ENCODE results near the gene STH.

The STH gene

DNA sequence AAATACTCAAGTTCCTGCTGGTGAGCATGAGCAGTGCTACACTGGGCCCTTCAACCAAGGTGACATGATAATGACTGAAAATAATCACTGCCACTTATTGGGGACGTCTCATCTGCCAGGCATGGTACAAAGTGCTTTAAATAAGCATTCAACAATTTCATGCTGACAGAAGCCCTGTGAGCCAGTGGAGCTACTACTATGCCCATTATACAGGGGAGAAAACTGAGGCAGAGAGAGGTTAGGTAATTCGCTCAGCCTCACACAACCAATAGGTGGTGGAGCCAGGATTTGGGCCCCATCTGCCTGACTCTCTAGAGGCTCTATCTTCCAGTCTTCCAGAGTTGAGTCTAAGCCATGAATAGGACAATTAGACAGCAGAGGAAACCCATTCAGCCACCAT is 30.3 kb upstream of the STH start:
- no peak for DNase-seq (ENCODE audit: low spot score)

DNA sequence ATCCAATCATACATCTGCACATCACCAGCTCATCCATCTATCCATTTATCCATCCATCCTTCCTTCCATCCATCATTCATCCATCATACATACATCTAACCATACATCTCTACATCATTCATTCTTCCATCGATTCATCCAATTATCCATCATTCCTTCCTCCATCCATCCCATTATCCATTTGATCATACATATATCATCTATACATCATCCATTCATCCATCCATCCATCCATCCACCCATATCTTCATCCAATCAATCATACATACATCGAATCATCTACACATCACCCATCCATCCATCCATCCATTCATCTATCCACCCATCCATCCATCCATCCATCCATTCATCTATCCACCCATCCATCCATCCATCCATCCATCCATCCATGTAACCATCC is 29.3 kb upstream of the STH start:
- no peak for DNase-seq (ENCODE audit: low spot score)

DNA sequence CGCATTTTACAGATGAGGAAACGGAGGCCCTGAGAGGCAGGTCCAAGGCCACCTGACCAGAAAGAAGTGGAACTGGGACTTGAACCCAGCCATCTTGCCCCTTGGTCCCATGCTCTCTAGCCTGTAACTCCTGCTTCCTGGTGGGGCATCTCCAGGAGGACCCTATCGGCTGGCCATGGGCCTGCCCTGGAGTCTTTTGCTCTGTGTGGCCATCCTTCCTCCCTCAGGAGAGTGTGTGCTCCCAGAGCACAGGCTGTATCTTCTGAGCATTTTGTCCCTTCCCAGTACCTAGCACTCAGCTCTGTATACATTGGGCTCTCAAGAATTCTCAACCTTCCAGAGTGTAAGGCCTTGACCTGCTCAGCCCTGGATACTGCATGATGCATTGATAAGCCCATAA is 28.4 kb upstream of the STH start:
- DNase-seq (ENCODE audit: low spot score): no peak

DNA sequence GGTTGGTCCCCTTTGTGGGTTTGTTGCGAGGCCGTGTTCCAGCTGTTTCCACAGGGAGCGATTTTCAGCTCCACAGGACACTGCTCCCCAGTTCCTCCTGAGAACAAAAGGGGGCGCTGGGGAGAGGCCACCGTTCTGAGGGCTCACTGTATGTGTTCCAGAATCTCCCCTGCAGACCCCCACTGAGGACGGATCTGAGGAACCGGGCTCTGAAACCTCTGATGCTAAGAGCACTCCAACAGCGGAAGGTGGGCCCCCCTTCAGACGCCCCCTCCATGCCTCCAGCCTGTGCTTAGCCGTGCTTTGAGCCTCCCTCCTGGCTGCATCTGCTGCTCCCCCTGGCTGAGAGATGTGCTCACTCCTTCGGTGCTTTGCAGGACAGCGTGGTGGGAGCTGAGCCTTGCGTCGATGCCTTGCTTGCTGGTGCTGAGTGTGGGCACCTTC is 27.3 kb upstream of the STH start:
- DNase-seq (ENCODE audit: low spot score): no peak

DNA sequence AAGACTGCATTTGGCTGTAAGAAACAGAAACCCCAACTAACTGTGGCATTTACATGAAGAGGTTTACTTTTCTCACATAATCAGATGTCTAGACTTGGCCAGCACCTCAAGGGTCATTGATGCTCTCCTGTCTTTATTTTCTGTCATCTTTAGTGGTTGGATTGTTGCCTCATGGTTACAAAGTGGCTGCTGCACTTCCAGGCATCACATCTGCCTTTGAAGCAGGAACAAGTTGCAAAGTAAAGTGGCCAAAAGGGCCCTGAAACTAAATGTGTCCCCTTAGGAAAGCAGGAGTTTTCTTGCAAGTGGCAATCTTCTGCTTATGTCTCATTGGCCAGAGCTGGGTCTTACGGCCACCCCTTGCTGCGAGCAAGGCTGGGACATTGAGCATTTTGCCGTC is 26.5 kb upstream of the STH start:
- DNase-seq (ENCODE audit: low spot score): no peak

DNA sequence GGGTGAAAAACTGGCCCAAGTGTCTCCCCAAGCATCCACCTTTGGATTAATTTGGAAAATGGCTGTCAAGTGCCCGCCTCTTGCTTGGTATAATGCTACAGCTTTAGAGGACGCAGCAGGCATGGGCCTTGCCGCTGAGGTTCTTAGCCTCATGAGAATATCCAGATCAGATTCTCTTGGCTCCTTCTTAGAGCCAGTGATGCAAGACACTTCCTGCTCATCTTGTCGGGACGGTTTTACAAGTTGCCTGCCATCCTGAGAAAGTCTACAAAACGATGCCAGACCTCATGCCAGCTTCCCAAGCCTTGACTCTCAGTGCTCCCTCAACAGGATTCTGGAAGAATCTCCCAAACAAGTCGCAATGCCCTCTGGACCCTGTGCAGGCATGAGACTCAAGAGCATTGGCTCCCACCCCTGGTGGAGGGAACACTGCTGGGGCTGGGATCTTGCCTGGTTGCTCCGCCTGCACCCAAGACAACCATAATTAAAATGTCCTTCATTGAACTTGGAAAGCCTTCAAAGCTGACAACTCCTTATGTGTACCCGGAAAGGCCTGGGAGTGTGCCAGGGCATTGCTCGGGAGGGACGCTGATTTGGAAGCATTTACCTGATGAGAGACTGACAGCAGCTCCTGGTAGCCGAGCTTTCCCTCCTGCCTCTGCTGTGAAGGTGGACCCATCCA is 25.8 kb upstream of the STH start:
- DNase-seq (ENCODE audit: low spot score): no peak

DNA sequence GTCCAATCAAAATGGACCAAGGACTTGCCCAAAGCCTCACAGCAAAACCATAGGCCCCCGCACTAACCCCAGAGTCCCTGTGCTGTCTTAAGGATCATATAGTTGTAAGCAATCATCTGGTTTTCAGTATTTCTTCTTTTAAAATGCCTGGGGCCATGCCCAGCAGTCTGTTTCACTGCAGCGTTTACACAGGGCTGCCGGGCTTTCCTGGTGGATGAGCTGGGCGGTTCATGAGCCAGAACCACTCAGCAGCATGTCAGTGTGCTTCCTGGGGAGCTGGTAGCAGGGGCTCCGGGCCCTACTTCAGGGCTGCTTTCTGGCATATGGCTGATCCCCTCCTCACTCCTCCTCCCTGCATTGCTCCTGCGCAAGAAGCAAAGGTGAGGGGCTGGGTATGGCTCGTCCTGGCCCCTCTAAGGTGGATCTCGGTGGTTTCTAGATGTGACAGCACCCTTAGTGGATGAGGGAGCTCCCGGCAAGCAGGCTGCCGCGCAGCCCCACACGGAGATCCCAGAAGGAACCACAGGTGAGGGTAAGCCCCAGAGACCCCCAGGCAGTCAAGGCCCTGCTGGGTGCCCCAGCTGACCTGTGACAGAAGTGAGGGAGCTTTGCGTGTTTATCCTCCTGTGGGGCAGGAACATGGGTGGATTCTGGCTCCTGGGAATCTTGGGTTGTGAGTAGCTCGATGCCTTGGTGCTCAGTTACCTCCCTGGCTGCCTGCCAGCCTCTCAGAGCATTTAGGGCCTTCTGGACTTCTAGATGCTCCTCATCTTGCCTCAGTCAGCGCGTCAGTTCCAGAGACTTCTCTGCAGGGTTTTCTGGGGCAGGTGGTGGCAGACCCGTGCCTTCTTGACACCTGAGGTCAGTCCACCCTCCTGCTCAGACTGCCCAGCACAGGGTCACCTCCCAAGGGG is 24.8 kb upstream of the STH start:
- no peak for DNase-seq (ENCODE audit: low spot score)

DNA sequence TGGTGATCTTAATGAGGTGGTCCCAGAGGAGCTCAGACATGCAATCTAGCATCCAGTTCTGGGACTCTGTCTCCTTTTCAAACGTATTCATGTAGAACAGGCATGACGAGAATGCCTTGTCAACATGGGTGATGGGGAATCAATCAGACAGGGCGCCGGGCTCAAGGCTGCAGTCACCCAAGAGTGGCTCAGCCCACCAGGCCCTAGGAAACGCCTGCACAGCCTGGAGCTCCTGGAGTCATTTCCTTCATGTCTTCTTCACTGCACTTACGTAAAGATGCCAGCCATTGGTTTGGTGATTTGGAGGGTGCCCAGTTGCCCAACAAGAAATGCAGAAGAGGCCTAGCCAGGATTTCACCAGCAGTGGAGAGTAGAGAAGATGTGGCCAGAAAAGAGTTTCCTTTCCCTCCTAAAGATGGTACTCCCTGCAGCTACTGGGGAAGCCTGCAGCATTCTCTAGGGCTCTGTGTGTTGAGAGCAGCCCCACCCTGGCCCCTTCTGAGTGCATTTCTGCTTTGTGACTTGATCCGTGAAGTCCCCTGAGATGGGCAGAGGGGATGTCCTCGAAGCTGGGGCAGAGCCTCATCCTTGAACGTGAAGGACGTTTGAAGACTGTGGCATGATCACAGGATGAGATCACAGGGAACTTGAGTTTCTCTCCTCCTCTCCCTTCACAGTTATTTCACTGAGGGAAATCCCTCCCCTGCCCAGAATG is 24.0 kb upstream of the STH start:
- DNase-seq (ENCODE audit: low spot score): no peak

DNA sequence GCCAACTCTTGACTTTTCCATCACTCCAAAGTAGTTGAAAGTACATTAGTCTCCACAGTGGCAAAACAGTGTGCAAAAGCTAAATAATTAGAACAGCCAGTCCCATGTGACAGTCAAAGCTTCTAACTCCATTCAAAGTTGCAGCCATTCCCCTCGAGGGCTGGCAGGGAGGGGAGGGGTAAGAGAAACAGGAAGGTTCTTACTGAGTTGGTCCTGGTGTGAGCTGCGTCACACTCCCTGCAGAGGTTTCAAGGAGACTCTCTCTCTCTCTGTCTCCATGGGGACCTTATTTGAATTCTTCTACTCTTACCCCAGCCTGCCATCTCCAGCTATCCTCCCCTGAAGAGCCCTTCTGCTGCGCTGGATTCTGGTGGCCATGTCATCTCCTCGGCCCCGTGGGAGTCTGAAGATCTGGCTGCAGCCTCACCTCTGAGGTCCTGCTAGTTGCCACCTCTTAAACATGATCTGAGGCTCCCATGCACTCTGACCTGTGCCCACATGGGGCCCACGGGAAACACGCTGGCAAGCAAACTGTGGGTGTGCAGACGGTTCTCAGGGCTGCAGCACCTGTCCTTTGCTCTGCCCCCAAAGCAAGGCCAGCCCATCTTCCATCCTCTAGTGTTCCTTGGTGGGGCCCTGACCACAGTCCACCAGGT is 23.3 kb upstream of the STH start:
- DNase-seq (ENCODE audit: low spot score): no peak

DNA sequence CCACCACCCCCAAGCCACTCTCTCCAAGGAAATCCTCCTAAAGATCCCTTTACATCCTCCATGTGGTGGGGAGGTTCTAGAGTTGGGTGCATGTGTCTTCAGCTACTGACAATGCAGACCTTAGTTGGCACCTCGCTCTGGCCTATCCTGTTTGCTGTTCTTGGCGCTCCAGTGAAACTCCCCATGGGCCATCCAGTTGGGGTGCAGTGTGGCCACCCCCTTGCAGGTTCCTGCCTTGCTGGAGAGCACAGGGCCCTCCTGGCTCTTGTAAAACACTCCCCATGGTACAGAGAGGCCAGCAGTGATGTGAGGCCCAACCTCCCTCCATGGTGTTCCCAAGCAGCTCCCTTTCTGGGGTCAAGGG is 22.7 kb upstream of the STH start:
- no peak for DNase-seq (ENCODE audit: low spot score)

DNA sequence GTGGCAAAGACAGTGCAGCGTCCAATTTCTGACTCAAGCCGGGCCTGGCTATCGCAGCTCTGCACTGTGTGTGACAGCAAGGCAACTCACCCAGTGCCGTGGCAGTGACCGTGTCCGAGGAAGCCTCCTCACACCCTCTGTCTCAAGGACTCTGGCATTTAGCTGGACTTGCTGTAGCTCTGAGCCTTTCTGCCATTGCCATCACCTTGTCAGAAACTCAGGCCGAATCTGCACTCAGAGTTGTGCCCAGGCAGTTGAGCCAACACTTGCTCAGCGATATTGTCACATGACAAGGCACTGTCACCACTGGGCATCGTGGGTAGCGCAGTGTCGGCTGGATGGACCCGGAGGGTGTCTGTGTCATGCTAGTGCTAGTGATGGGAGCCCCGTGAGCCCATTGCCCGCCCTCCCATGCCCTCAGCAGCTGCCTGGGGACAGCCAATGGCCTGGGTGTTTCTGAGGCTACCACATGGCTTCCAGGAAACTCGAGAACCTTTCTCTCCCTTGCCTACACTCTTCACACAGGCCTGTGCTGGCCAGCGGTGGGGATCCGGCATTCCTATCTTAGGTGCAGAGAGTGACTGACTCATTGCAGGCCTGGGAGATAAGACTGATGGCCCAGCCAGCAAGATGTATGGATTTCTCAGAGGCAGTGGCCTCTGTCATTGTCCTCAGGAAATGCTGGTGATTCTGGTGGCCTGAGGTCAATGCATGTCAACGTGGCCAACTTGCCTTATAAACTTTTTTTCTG is 22.1 kb upstream of the STH start:
- DNase-seq (ENCODE audit: low spot score): no peak

DNA sequence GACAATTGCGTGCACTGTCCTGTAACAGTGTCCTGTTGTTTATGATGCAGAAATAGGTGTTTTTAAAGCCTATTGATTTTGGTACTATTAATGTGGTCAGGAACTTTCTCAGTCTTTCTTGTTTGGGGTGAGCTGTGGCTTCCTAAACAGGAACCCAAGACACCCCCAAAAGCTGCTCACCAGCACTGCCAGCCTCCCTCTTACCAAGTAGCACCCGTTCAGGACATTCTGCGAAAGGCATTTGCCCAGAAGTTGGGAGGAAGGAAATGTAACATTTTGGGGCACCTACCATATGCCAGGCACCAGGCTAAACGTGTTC is 21.6 kb upstream of the STH start:
- no peak for DNase-seq (ENCODE audit: low spot score)

DNA sequence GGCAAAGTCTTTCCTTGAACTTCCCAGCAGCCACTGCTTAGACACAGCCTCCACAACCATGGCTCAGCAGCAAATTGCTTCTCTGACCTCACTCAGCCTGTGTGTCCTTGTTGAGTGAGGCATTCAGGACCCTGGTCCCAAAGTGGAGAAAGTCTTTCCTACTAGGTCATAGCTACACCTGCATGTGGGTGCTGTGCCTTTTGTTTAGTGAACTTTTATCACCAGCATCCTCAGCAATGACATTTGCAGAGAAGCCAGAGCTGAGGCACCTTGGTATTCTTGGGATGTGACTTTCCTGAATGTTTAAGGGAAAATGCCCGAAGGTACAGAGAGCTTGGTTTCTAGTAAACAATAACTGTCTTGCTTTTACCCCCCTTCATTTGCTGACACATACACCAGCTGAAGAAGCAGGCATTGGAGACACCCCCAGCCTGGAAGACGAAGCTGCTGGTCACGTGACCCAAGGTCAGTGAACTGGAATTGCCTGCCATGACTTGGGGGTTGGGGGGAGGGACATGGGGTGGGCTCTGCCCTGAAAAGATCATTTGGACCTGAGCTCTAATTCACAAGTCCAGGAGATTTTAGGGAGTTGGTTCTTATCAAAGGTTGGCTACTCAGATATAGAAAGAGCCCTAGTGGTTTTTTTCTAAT is 20.9 kb upstream of the STH start:
- no peak for DNase-seq (ENCODE audit: low spot score)

DNA sequence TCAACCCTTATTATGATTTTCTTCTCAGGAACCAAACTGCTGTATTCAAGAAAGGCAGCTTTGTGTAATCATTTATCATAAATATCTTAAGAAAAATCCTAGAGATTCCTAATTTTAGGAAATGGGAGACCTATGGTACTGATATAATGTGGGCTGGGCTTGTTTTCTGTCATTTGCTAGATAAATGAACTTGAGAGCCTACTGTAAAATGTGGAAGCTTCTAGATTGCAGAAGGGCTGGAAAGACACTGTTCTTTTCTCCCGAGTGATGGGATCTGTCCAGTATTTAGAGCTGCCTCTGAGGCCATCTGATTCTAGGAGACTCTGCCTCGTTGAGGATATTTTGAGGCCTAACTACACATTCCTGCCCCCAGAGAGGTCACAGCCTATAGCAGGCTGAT is 19.9 kb upstream of the STH start:
- no peak for DNase-seq (ENCODE audit: low spot score)

DNA sequence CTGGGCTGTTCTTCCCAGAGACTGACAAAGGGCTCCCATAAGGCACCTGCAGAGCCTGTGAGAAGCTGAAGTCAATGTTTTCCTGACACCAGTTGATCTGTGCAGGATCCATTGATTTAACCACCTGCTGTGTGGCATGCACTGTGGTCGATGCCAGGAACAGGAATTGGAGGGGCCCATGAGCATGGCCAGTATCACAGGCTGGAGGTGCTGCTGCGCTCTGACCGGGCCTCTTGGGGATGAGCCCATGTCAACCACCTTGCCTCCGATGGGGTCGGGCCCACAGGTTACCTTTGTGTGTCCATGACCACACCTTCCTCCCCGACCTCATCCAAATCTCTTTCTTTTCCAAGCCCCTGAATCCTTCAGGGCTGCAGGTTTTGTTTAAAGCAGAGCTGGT is 18.2 kb upstream of the STH start:
- DNase-seq (ENCODE audit: low spot score): no peak

DNA sequence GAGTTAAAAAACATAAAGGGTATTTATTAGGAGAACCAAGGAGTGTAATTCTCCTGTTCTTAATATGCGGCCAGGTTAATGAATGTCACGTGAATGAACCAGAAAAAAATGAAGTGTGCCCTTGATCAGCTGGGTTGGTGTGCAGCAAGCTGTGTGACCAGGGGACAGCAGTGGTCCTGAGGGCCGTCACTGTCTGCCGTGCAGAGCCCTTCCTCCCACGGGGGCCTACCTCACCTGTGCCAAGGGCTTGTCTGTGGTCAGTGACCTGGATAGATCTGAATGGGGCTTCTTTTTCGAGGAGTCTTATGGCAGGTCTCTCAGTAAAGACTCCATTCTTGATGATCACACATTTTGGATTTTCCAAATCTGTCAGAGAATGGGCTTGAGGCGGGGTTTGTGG is 17.7 kb upstream of the STH start:
- no peak for DNase-seq (ENCODE audit: low spot score)

DNA sequence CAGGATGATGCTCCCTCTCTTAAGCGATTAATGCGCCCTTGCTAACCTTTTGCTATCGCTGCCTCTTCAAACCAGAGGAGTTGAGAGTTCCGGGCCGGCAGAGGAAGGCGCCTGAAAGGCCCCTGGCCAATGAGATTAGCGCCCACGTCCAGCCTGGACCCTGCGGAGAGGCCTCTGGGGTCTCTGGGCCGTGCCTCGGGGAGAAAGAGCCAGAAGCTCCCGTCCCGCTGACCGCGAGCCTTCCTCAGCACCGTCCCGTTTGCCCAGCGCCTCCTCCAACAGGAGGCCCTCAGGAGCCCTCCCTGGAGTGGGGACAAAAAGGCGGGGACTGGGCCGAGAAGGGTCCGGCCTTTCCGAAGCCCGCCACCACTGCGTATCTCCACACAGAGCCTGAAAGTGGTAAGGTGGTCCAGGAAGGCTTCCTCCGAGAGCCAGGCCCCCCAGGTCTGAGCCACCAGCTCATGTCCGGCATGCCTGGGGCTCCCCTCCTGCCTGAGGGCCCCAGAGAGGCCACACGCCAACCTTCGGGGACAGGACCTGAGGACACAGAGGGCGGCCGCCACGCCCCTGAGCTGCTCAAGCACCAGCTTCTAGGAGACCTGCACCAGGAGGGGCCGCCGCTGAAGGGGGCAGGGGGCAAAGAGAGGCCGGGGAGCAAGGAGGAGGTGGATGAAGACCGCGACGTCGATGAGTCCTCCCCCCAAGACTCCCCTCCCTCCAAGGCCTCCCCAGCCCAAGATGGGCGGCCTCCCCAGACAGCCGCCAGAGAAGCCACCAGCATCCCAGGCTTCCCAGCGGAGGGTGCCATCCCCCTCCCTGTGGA is 16.0 kb upstream of the STH start:
- DNase-seq (ENCODE audit: low spot score): no peak

DNA sequence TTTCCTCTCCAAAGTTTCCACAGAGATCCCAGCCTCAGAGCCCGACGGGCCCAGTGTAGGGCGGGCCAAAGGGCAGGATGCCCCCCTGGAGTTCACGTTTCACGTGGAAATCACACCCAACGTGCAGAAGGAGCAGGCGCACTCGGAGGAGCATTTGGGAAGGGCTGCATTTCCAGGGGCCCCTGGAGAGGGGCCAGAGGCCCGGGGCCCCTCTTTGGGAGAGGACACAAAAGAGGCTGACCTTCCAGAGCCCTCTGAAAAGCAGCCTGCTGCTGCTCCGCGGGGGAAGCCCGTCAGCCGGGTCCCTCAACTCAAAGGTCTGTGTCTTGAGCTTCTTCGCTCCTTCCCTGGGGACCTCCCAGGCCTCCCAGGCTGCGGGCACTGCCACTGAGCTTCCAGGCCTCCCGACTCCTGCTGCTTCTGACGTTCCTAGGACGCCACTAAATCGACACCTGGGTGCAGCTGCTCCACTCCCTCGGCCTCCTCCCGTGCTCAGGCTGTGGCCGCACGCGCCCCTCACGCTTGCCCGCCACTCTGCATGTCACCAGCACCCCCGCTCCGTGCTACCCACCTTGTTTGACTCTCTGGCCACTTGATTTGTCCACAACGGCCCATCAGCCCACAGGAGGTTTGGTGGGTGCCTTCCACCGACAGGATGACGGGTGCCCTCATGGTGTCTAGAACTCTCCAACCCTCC is 15.3 kb upstream of the STH start:
- DNase-seq (ENCODE audit: low spot score): no peak

DNA sequence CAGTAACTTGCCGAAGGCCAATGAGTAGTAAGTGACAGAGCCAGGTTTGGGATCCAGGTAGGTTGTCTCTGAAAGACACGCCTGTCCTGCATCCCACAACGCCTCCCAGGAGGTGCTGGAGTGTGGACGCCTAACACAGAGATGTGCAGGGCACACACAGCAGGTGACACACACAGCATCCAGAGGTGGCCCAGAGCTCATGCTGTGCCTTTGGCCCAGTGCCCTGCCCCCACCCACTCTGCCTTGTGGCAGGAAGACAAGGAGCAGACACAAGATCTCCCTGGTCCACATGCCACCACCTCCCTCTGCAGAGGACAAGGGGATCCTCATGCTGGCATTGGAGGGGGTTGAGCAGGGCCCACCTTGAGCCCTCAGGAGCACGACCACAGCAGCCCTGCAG is 14.7 kb upstream of the STH start:
- DNase-seq (ENCODE audit: low spot score): no peak

DNA sequence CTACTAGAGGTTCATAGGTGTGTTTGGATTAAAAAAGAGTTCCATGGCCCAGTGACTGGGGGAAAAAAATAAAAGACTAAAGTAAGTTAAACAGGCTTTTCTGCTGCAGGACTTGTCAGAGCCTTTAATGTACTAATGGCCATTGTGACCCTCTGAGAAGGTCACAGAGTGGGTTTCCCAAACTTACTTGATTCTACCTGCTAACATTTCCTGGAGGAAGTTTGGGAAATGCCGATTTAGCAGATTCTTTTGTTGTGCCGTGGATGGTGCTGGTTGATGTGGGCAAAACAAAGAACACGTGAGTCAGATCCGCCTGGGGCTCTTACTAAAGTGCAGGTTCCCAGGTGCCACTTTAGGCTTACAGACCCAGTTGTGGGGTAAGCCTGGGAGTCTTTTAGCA is 13.6 kb upstream of the STH start:
- DNase-seq (ENCODE audit: low spot score): no peak

All from activated CD4-positive, alpha-beta T cell treated with anti-CD3 and anti-CD28 coated beads, Interleukin-2, Interleukin-4, amounts not matched to agents 100 ng/mL and 50 ng/mL, durations not matched to agents 16 hours and 8 hours (primary cell).